GM06990 (cell line): ENCODE measurements around the gene CFAP157.

Source experiments
- DNase-seq: peaks from one replicate; pipeline ENCODE4 v3.0.0-alpha.2; 2011; ENCODE audit not compliant: insufficient read length; ENCODE audit errors: extremely low read depth
- H3K27me3 ChIP-seq: replicated peaks from 2 replicates; pipeline ENCODE4 v1.6.0; 2011; ENCODE audit warnings: low read length; ENCODE audit not compliant: control insufficient read depth, insufficient read depth
- H3K36me3 ChIP-seq: 2 replicates; pipeline ENCODE4 v1.5.1; 2011; ENCODE audit warnings: low read length; ENCODE audit not compliant: control insufficient read depth, insufficient read depth
- H3K4me3 ChIP-seq: replicated peaks from 2 replicates; pipeline ENCODE4 v1.5.1; 2011; ENCODE audit warnings: low read depth, mild to moderate bottlenecking, control low read depth, low read length
- TF ChIP-seq, protein P1 (sequence below): IDR thresholded peaks from 2 replicates; pipeline ENCODE4 v1.5.1; 2011; ENCODE audit warnings: low read length, control low read depth, mild to moderate bottlenecking, inconsistent platforms; ENCODE audit not compliant: insufficient read depth, poor library complexity, severe bottlenecking

CFAP157 gene

DNA sequence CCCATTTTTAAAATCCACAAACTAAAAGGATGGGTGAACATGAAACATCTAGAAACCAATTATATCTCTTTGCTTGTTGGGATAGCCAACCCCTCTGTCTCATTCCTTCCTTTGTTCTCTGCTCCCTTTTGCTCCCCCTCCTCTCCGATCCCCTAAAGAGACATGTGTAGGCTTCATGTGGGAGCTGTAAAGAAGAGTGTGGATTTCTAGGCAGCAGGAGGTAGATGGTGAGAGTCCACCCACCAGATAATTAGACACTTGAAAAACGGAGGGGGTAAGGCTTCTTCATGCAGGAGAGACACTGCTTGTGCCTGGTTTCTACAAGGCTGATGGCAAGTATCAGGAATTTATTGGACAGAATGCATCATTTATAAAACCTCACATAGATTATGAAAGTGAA, 27.3 kb upstream of the CFAP157 start:
- H3K27me3 ChIP-seq: no peaks in the 10 kb centered on the region
- H3K4me3 ChIP-seq: no peak overlapping the region
- no peaks in the 10 kb centered on the region for H3K36me3 ChIP-seq
- DNase-seq: no peak
- TF ChIP-seq, protein P1, sequence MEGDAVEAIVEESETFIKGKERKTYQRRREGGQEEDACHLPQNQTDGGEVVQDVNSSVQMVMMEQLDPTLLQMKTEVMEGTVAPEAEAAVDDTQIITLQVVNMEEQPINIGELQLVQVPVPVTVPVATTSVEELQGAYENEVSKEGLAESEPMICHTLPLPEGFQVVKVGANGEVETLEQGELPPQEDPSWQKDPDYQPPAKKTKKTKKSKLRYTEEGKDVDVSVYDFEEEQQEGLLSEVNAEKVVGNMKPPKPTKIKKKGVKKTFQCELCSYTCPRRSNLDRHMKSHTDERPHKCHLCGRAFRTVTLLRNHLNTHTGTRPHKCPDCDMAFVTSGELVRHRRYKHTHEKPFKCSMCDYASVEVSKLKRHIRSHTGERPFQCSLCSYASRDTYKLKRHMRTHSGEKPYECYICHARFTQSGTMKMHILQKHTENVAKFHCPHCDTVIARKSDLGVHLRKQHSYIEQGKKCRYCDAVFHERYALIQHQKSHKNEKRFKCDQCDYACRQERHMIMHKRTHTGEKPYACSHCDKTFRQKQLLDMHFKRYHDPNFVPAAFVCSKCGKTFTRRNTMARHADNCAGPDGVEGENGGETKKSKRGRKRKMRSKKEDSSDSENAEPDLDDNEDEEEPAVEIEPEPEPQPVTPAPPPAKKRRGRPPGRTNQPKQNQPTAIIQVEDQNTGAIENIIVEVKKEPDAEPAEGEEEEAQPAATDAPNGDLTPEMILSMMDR: no peak

DNA sequence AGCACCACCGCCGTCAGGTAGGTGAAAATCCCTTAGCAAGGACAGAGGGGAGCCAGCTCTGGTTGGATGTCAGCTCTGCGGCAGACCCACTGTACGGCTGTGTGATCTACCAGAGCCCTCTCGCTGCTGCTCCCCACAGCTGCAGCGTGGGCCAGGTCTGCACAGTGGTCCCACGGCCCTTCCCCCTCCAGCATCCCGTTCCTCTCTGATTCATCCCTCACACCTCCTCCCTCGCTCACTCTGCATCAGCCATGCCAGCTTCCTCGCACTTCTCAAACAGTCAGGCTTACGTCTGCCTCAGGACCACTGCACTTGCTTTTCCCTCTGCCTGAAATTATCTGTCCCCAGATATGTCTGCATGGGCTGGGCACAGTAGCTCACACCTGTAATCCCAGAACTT, 26.6 kb upstream of the CFAP157 start:
- no peak for DNase-seq
- no peaks in the 10 kb centered on the region for H3K36me3 ChIP-seq
- H3K27me3 ChIP-seq: no peaks in the 10 kb centered on the region
- H3K4me3 ChIP-seq: no peak overlapping the region
- TF ChIP-seq, protein P1: no peak

DNA sequence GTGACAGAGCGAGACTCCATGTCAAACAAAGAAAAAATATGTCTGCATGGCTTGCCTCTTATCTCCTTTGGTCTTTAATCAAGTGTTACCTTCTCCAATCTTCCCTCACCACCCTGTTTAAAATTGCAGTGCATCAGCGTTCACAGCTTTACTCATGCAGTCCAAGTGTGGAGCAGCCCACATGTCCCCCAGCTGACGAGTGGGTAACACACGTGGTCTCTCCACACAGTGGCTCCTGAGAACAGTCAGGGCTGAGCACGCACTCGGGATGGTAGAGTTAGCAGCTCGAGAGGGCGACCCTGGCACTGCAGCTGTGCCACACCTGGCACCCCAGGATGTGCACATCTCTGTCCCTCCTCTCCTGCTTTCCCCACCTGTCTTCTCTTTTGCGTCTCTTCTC, 25.9 kb upstream of the CFAP157 start:
- TF ChIP-seq, protein P1: no peak
- no peaks in the 10 kb centered on the region for H3K36me3 ChIP-seq

DNA sequence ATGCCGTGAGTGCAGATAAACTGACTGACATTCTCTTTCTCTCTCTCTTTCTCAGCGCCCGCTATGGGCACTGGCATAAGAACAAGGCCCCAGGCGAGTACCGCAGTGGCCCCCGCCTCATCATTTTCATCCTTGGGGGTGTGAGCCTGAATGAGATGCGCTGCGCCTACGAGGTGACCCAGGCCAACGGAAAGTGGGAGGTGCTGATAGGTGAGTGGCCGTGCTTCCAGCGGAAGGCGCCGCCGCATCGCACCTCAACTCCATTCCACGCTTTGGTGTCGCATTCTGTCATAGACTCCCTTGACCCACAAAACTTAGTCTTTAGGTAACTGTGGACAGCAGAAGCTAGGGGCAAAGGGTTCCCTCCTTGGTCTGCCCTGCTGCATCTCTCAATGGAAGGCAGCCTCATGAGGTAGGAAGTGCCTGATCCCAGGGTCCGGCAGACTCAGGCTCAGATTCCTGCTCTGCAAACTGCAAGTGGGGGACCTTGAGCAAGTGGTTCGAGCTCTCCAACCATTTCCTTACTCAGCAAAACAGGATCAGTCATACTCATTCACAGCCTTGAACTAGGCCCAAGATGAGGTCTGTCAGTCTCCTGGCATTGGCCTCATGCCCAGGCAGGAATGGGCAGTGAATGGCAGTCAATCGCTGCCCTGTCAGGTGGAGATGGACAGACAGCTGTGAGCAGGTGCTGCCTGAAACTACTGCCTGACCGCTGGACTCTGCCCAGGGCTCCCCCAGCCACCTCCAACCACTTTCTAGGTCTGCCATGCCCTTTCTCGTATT, 24.2 kb upstream of the CFAP157 start:
- no peak overlapping the region for H3K4me3 ChIP-seq
- no peaks in the 10 kb centered on the region for H3K36me3 ChIP-seq
- no peaks in the 10 kb centered on the region for H3K27me3 ChIP-seq
- no peak for DNase-seq
- TF ChIP-seq, protein P1: no peak

More for the DNA sequence above, 25.9 kb upstream of the CFAP157 start:
- Histone ChIP-seq H3K4me3 (no peak overlapping the region), H3K27me3 (no peaks in the 10 kb centered on the region)
- no peak for DNase-seq

DNA sequence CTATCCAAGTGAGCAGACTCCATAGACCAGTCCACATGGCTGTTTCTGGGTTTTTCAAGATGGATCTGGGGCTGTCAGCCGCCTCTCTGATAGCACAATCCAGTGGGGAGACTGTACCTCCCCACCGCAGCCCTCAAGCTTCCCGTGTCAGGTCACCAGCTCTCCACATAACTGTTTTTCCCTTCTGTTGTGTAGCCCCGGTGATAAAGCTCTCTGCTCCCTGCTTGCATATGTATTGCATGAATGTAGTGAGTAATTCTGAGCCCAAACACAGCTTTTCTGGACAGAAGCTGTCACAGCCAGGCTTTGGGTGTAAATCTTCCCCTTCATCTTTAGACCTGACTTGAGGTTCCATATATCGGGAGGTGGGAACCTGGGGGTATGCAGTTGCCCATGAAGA, 23.1 kb upstream of the CFAP157 start:
- no peak overlapping the region for H3K4me3 ChIP-seq
- no peaks in the 10 kb centered on the region for H3K27me3 ChIP-seq
- no peak for DNase-seq
- H3K36me3 ChIP-seq: no peaks in the 10 kb centered on the region
- TF ChIP-seq, protein P1: no peak
